Pons (tissue), 1 donor: ENCODE data around the gene ABCB6.

Source experiments
- DNase-seq: peaks from one replicate; pipeline ENCODE4 v3.0.0-alpha.2; 2016; ENCODE audit warnings: low spot score

ABCB6 gene

DNA sequence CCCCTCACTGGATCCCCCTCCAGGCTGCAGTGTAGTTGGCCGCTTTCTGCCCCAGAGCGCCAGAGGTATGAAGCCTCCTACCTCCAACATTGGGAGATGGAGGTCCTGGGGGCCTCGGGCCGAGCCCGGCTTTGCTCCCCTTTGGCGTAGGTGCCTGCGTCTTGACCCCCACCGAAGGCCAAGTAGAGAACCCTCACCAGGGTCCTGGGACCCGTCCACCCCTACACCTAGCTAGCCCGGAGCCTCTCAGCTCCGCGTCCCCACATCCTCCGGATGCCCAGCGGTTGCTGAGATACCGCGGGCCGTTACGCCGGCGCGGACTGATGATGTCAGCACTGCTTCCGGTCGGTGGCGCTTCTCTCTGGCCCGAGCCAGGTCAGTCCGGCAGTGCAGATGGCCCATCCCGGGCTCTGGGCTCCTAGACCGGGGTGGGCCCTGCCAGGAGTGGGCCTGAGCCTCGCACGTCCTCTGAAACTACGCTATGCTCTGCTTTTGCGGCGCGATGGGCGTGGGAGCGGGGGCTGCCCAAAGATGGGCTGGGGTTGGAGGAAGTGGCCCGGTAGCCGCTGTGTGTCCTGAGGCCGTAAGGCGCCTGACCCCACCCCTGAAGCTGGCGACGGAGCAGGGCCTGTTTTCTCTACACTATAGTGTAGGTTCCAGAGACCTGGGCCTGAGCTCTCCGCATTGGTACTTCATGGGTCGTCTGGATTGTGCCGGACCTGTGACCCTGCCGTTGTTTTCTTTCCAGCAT lies 26.6 kb upstream of the ABCB6 start, which contains the start of the genes GLB1L and STK16:
Gene GLB1L, minus strand, starts transcription at position 297 of the 751 bp plus-strand sequence. CDS start 1,871 bp downstream, outside the sequence.
Gene STK16, plus strand, starts transcription at position 332 of the 751 bp plus-strand sequence. CDS start 521 bp downstream, outside the sequence.
- peak; percentile 86 for DNase-seq

DNA sequence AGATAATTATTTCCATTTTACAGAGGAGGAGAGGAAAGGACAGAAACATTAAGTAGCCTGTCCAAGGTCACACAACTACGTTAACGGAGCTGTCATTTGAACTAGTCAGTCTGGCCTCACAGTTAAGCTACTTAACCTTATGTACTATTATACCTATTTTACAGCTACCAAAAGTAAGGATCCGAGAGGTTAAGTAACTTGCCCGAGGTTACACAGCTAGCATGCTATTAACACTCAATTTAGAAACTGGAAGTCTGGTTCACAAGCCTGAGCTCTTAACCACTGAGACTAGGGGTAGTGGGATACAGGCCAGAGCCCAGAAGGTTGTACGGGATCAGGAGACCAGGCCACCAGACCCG lies 26.0 kb upstream of the ABCB6 start:
- DNase-seq: no peak

DNA sequence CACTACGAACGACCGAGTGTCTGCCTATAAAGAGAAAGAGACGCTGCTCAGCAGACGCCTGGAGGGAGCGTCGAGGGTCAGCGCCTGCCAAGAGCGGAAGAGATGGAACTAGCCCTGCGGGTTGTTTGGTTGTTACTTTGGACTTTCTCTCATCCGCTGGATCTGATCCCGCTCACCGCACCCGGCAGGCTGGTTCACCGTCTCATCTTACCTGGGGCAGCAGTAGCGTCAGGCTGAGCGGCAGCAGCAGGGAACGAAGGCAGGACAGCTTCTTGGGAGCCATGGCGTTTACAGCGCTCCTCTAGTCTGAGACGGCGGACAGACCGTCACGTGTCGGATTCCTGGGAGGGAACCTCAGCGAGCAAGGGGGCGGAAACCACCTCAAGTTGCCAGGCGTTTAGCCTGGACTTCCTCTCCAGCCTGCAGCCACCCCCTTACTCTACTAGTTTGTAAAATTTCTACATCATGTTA lies 24.6 kb upstream of the ABCB6 start:
- DNase-seq: no peak

DNA sequence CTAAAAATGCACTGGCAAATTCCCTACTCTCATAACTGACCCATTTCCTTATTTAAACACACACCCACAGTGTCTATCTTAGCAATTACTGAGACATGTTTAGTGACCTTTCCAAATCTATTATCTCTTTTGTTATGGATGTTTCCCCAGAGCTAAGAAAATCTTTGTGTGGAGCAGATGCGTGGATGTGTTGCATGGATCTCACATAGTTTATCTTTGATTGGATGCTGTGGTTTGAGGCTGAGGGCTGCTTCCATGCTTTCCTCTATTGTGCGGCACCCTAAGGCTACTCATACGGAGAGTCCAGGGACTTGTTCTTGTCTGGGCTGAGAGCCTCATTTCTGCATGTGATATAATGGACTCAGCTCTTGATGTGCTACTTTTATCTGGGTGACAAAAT lies 15.6 kb upstream of the ABCB6 start:
- DNase-seq: no peak

DNA sequence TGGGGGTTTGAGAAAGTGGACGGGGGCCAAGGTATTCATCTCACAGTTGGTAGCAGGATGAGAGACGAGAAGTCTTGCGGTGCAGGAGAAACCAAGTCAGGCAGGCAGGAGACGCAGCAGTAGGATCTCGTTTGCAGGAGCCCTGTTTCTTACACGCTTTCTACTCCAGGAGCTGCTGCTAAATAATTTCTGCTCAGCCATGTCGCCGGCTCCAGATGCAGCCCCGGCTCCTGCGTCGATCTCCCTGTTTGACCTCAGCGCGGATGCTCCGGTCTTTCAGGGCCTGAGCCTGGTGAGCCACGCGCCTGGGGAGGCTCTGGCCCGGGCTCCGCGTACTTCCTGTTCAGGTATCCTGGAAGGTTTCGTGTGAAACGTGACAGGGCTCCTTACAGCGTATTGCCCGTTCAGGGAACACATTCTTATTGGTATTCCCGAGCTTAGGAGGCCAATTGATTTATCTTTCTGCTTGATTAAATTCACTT lies 11.3 kb upstream of the ABCB6 start:
- DNase-seq: no peak

DNA sequence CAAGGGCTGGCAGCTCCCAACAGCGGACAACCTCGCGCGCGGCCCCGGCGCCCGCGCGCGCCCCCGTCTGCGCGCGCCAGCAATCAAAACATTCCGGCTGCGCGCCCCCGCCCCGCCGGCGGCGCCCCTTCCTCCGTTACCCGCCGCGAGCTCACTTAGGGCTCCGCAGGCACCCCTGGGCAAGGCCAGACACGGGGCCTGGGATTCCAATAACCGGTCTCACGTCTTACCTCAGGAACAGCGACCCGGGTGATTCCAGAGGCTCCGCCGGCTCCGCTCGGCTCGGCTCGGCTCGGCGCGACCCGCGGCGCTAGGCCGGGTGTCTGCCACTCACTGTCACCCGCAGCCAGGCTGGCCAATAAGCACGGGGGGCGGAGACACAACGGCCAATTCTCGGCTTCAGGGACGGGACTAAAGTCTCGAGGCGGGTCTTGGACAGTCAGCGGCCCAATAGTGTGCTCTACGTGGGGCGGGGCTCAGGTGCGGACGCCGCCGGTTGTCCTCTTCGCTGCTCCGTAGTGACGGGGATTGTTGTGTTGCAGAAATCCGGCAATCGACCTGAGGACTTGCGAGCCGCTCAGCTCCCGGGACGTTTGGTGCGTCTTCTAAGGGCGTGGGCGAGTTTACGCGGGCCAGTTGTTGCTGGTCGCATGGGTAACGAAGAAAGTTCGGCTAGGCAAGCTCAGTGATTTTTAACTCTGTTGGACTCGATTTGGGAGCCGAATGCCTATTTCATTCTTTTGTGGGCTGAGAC lies 10.7 kb upstream of the ABCB6 start, which contains the start of the genes ANKZF1 and ATG9A:
Gene ANKZF1, plus strand, starts transcription at position 502 of the 754 bp plus-strand sequence. CDS start 452 bp downstream, outside the sequence.
Gene ATG9A, minus strand, starts transcription at position 332 of the 754 bp plus-strand sequence. CDS start 1,612 bp downstream, outside the sequence.
- peak; percentile 99 for DNase-seq

DNA sequence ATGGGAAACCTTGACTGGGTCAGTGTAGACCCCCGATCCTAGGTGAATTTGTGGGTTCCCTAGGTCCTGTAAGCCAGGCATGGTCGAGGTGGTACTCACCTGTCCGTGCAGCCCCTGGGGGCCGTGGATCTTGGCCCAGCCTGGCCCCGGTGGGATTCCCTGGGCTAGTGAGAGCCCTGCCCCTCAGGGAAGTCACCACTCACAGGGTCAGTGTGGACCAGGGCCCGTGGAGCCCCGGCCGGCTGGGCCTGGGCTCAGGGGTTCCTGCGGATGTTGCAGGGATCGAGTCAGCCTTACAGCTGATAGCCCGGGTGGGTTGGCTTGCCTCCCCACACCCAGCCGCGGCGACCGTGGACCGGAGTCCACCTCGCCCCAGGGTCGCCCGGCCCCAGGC lies 10.2 kb upstream of the ABCB6 start:
- no peak for DNase-seq

DNA sequence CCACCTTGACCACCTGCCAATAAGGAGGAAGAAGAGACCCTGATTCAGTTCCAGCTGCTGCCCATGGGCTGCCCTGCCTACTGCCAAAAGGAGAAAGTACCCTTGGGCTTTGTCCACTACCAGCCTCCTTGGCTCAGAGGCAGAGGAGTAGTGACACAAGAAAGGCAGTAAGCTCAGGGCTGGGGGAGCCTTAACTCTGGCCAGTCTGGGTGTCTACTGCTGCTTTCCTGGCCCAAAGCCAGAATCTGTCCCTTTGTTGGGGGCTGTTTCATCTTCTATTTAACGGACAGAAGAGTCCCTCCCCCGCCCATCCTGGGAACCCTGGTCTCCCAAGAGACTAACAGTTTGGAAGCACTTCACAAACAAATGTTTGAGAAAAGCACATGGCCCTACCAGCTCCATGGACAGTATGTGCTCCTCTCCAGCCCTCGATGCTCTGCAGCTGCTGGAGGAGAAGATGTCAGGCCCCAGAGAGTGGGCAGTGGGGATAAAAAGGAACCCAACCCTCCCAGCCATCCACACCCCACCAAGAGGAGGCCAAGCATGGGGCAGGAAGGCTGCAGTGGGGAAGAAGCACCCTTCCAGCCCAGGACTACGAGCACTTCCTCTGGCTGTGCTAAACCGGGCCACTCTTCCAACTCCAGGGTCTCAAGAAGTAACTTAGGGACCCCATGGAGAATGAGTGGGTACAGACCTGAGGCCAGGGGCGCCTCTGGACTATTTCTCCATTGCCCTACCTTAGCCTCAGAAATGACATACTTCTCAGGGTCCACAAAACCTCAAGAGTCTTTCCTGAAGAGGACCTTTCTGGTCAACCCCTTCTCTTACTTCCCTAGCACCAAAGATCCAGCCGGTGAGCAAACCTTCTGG lies 9.5 kb upstream of the ABCB6 start:
- DNase-seq: no peak

DNA sequence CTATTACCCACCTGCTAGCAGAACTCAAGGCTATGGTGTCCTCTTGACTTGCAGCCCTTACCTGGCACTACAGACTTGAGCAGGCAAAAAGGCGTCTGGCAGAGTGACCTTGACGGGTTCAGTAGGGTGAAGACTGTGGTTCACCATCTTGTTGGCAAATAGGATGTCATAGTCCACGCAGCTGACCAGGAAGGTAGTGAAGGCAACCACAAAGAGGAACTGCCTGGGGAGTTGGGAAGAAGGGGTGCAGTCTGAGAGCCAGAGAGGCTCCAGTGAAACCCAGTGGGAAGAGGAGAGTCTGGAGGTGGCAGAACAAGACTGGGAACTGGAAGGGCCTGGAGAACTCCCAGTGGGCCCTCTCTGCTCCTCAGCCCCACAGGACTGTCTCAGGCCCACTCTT lies 6.6 kb upstream of the ABCB6 start:
- no peak for DNase-seq

DNA sequence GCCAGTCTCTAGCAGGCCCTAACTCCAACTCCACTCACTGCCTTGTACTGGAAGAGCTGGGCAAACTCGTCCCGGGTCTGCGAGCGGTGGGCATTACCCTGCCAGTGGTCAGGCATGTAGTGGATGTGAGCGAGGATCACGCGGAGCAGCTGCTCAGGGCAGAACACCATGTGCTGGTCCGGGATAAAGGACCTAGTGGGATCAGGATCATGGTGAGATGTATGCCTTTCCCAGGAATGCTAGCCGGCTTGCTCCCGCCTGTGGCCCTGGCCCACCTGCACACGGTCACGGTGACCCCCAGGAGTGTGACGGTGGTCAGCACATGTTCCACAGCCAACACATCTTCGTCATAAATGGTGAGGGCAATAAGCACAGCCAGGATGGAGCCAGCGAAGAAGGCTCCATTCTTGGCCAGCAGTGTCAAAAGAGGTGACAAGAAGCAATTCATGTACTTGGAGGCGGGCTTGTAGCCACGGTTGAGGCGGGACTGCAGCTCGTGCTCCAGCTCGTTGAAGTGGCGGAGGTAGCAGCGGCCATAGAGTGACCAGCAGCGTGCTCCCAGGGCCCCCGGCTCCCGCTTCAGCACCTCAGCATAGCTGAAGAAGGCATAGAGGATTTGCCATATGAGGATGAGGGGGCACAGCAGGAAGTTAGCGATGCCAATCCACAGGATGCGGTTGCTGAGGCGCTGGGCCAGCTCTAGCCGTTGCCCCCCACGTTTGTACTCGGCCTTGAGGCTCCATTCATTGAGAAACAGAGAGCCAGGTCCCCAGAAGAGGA lies 5.3 kb upstream of the ABCB6 start:
- DNase-seq: no peak

DNA sequence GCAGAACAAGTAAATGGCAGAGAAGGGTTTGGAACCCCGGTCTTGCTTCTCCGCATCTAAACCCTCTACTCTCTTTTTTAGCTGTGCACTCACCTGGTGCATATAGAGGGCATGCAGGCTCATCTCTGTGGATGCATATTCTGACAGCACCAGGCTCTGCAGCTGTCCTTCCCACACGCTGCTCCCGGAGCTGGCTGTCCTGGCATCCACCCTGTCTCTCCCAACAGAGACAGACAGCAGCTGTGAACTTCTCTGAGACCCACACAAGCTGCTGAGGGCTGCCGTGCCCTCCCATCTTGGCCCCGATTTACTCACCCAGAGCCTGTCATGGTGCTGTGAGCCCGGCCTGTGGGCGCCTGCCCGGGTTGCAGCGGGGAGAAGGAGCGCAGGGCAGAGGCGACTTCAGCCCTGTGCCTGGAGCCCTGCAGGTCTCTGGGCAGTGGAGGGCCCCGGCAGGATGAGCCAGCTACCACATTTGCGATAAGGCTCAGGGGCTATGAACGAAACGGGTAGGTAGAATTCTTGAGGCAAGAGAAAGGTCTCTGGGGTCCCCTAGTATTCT lies 3.3 kb upstream of the ABCB6 start:
- DNase-seq: no peak

DNA sequence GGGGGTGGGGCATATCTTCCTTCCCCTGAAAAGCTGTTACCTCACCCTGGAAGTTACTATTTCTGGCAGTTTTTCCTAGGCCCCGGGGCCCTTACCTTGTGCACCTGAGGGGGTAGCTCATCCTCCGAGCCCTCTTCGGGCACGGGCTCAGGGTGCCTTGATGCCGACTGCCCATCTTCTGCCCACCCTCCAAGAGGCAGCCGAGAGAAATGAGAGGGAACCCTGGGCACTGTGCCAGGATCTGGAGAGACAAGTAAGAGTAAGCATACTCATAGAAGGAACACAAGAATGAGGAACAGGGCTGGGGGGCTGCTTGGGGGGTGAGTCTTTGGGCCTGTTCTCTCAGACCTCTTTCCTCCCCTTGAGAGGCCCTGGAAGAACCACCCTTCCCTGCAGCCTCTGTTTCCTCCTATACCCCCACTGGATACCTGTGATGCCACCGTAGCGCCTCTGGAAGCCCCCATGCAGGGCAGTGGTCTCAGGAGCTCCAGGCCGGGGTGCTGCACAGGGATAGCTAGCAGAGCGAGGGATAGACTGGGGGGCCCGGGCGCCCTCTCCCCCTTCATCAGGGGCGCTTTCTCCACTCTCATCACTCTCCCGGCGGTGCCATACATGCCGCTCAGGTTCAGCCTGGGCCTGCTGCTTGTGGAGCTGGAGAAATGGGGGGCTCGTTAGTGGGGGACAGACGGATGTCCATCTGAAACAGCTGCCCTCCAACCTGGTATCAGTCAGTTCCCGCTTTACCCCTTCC lies 2.1 kb upstream of the ABCB6 start:
- DNase-seq: no peak

DNA sequence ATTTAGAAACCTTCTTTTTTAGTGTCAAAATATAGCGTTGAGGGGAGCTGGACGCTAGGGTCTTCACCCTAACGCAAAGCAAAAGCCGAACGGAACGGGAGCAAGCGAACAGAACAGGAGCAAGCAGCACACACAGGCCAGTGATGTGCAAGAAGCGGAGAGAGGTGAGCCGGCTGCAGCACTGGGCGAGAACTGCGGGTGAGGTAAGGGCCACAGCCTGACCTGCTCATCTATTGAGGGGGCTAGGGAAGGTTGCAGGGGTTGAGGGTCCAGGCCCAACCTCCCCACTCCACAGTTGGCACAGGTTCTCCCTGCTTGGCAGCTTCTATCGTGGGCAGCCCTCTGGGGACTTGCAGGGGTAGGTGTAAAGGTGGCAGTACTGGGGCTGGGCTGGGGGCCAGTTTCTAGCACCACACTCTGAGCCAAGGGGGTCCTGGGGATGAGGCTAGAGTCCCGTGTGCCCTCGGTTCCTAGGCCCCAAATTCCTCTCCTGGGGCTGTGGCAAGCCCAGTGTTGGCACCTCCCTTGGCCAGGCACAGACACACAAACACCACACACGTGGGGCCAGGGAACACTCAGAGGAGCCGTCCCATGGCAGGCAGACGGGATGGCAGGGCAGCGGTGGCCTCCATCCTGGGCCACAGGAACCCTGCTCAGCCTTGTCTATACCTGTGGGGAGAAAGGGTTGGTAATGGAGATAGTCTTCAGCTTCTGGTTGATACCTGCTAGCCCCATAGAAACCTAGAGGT lies 1.2 kb upstream of the ABCB6 start:
- no peak for DNase-seq

DNA sequence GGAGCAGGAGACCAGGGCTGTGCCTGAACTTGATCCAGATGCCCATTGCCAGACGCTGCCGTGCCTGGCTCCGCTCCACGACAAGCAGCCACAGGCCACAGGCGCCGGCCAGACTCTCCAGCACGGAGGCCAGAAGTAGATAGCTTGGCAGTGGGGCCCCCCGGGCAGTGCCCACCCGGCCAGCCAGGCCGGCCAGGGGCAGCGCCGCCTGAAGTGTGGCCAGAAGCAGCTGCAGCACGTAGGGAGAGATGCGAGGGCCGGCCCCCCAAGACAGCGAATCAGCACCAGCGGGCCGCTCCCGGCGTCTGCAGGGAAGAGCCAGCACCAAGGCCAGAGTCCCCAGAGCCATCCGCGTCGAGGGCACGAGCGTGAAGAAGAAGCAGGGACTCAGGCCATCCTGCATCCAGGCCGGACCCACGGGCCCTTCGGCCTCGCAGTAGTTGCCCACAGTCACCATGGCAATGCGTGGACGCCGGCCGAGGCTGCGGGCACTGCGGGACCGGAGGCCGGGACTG lies 484 bp downstream of the ABCB6 start:
- DNase-seq: no peak

DNA sequence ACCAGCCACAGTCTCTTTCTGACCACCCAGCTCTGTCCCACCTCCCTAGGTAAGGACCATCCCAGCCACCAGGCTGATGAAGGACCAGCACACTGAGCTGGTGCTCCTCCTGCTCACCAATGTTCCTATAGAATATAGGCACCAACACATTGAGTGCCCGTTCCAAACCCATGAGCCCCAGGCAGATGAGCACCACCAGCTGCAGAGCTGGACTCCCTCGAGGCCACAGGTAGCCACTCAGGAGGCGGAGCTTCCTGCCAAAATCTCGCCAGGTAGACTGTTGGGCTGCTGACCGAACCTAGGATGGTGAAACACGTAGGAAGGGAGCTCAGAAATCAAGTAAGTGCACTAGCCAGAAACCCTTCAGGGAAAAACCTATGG lies 2.2 kb downstream of the ABCB6 start:
- no peak for DNase-seq

DNA sequence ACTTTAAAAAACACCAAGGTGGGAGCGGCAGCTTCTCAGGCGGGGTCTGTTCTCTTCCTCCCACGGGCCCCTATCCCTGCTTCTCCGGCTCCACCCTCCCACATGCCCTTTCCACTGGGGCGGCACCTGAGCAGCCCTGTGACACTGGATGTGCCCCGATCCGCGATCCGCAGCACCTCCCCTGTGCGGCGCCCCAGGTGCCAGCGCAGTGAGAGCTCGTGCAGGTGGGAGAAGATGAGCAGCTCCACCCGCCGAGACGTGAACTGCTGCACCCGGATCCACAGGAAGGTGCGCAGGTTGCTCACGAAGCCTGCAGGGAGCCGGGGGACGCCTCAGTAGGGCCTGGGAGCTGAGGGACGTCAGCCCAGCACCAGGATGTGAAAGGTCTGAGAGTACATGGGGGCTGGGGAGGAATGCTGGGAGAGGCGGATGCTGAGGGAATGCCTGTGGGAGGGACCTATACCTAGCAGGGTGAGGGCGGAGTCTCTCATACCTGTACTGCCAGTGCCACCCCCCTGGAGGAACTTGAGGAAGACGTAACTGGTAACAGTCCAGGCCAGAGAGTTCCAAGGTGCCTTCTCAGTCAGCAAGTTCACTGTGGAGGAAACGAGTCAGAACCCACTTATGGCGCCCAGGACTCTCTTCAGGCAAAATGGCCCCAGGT lies 2.8 kb downstream of the ABCB6 start:
- DNase-seq: no peak

DNA sequence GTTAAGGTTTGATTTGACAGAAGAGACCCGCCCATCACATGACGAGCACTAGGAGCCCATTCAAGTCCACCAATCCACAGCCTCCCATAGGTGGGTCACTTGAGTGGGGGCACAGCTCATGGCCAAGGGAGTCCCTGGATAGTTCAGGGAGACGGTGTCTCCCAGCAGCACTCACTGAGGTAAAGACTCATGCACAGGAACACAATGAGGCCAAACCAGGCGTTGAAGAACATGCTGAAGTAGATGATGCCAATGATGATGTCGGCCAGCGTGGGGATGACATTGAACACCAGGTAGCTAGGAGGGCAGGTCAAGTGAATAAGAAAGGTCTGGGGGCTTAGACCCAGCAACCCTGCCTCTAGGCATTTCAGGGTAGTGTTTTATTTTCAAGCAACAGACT lies 4.0 kb downstream of the ABCB6 start:
- DNase-seq: no peak

DNA sequence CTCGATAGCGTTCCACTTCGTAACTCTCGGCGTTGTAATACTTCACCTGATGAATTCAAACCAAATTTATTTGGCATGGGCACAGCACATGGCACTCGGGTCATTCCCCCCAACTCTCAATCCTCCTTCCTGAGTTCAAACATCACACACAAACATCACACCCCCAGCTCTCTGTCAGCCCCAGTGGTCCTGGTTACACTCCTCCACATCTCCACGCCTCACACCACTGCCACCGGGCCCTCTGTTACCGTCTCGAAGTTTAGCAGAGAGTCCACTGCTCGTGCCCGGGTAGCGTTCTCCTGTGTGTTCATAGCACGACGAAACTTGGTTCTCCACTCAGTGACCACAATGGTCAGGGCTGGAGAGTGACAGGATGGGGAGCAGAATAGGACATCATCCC lies 4.6 kb downstream of the ABCB6 start:
- DNase-seq: no peak
